ENCODE results near the gene ATE1.

DNA sequence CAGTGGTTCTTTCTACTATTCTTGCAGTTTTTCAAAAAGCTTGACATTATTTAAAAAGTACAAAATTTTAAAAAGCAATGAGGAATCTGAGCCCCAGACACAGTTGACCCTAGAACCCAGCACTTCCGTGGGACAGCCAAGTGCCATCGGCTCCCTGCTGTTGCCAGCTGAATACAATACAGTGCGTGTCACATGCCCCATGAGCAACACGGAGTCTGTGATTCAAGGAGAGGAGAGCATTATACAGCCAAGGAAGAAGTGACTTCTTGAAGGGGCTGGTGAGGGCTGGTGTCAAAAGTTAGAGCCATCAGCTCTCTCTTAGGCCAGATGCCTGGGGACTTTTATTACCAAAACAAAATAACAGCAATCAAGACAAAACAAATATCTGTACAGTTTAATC lies 206.6 kb downstream of the ATE1 start:
- TF ChIP-seq, protein P1, sequence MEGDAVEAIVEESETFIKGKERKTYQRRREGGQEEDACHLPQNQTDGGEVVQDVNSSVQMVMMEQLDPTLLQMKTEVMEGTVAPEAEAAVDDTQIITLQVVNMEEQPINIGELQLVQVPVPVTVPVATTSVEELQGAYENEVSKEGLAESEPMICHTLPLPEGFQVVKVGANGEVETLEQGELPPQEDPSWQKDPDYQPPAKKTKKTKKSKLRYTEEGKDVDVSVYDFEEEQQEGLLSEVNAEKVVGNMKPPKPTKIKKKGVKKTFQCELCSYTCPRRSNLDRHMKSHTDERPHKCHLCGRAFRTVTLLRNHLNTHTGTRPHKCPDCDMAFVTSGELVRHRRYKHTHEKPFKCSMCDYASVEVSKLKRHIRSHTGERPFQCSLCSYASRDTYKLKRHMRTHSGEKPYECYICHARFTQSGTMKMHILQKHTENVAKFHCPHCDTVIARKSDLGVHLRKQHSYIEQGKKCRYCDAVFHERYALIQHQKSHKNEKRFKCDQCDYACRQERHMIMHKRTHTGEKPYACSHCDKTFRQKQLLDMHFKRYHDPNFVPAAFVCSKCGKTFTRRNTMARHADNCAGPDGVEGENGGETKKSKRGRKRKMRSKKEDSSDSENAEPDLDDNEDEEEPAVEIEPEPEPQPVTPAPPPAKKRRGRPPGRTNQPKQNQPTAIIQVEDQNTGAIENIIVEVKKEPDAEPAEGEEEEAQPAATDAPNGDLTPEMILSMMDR (IDR thresholded peaks at IDR 0.05; ENCODE audit: insufficient read depth, low read depth, low read length), result no peak
- TF ChIP-seq EZH2 (IDR thresholded peaks at IDR 0.05; ENCODE audit: insufficient read depth, low read length), result no peak
